NB4 (cell line): Measurements from ENCODE around the gene ARID1B.

Experiments used
- CTCF ChIP-seq: IDR thresholded peaks from one replicate; pipeline ENCODE4 v1.5.1; 2012; ENCODE audit warnings: low read depth, low read length
- POLR2A ChIP-seq: IDR thresholded peaks from 2 replicates; pipeline ENCODE4 v1.6.1; 2011; ENCODE audit warnings: mild to moderate bottlenecking; ENCODE audit not compliant: insufficient read length; ENCODE audit errors: extremely low read depth

GRCh38 chr6:156820089-156820798 lies 43.1 kb downstream of the ARID1B start:
- TF ChIP-seq CTCF (no peak), POLR2A (no peak)
